ENCODE results near the gene LZTS2.

- TF ChIP-seq ZNF274 (IDR thresholded peaks at IDR 0.05; ENCODE audit: borderline replicate concordance, extremely low read depth, low read length) (no peak), CTCF (IDR thresholded peaks at IDR 0.05; ENCODE audit: control extremely low read depth in 1 of 3, insufficient read depth in 1 of 3, low read depth in 1 of 3, low read length in 3 of 3) (no peak), CEBPB (IDR thresholded peaks at IDR 0.05; ENCODE audit: low read depth, low read length) (no peak), GTF2F1 (IDR thresholded peaks at IDR 0.05; ENCODE audit: borderline replicate concordance, low read depth, low read length) (no peak), POLR2AphosphoS5 (IDR thresholded peaks at IDR 0.05; ENCODE audit: low read depth, low read length) (no peak)
These were observed 27.6 kb downstream of the LZTS2 start for GRCh38 chr10:101027106-101027720.
